Suprapubic skin (tissue), 3 donors: ENCODE measurements around the gene RIMS1.

Experiments
- CTCF ChIP-seq, 2 donors: fragments of 200-600 bp in 1 of 2; fragments of 450-650 bp in 1 of 2; sonication (generic) in 1 of 2; IDR thresholded peaks; one replicate each; pipeline ENCODE4 v1.5.1; 2016 to 2019; ENCODE audit warnings: antibody characterized with exemption in 2 of 2, mild to moderate bottlenecking in 1 of 2, moderate library complexity in 1 of 2
- EP300 ChIP-seq: sonication (generic); formaldehyde crosslinking; IDR thresholded peaks from one replicate; pipeline ENCODE4 v1.6.1; 2017; ENCODE audit warnings: antibody characterized with exemption
- POLR2A ChIP-seq, 2 donors: fragments of 450-650 bp; IDR thresholded peaks; one replicate each; pipeline ENCODE4 v1.6.1; 2017; ENCODE audit warnings: antibody characterized with exemption in 2 of 2, mild to moderate bottlenecking in 2 of 2, moderate library complexity in 2 of 2

DNA sequence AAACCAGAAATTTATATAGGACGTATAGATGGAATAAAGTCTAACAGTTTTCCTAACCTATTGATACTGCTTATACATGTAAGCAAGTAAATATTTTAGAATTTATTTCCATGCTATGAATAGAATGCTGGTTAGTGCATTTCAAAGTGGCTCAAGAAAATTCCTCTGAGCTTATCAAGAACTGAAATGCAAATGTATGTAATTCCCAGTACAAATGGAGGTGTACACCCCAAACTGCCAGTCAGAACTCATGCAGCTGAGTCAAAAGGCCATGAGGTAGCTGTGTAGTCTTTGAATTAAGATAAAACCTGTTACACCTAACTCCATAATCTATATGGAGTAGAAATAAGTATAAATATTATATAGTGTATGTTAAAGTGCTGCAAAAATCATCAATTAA lies 503.3 kb downstream of the RIMS1 start:
- TF ChIP-seq CTCF (IDR thresholded peaks at IDR 0.05) (no peak), POLR2A (IDR thresholded peaks at IDR 0.05) (no peak), EP300 (no peak)
